ENCODE measurements around the gene SLC35A2. TPM values are rescaled to one million over a fixed set of nuclear protein-coding genes. Genes with fewer than 3 reads are reported as not detected.

Gene SLC35A2
- total and polyA plus RNA-seq, 2 of the 4 experiments (the other 2 are of a cell fraction), result 10.8 to 48.3 TPM

- Histone ChIP-seq H2AK5ac (ENCODE audit: low read depth, low read length) (no peak overlapping the region; the same call in none of the 2 replicates), H4K5ac (ENCODE audit: low read depth, low read length) (no peak overlapping the region), H3K4me2 (ENCODE audit: low read depth, low read length) (peak overlapping the region; percentile 93), H3K27me3 (ENCODE audit: control insufficient read depth, insufficient read depth, low read length) (no peaks in the 10 kb centered on the region), H3K56ac (ENCODE audit: extremely low read depth, insufficient read depth, low read length) (no peak overlapping the region), H3K18ac (ENCODE audit: low read depth, low read length) (no peak overlapping the region), H4K8ac (ENCODE audit: low read depth in 2 of 2, low read length in 2 of 2) (peak overlapping the region in 1 of 2 experiments; percentile 56; a peak in 1 of 4 replicates), H3K27ac (ENCODE audit: insufficient read depth, low read length) (no peak overlapping the region), H4K20me1 (ENCODE audit: insufficient read depth, low read length) (peaks cover 16% of the 10 kb centered on the region; the same call in 1 of the 2 replicates), H3K9ac (ENCODE audit: low read depth, low read length) (no peak overlapping the region), H2BK15ac (ENCODE audit: low read depth, low read length) (no peak overlapping the region), H2AK9ac (replicated peaks; ENCODE audit: low read depth, low read length, poor library complexity) (peak overlapping the region; percentile 55), H2AFZ (replicated peaks; ENCODE audit: low read length, poor library complexity) (peak overlapping the region; percentile 67), H3K4me3 (ENCODE audit: insufficient read depth, low read depth, low read length) (no peak overlapping the region), H3K79me1 (ENCODE audit: low read depth in 1 of 2, low read length in 2 of 2) (peaks cover 4 to 21% of the 10 kb centered on the region in 2 experiments; a peak in 2 of 4 replicates), H2BK120ac (ENCODE audit: low read depth, low read length) (no peak overlapping the region), H4K91ac (ENCODE audit: insufficient read depth, low read depth, low read length) (no peak overlapping the region), H2BK5ac (ENCODE audit: low read depth, low read length, poor library complexity, severe bottlenecking) (no peak overlapping the region), H3K23ac (ENCODE audit: low read depth, low read length) (no peak overlapping the region; the same call in 1 of the 2 replicates), H3K4me1 (ENCODE audit: control insufficient read depth, insufficient read depth, low read length) (peaks cover 3% of the 10 kb centered on the region; the same call in 1 of the 2 replicates), H3K14ac (replicated peaks; ENCODE audit: low read depth, low read length) (no peak overlapping the region), H3K36me3 (ENCODE audit: control insufficient read depth, insufficient read depth, low read length) (peaks cover 2% of the 10 kb centered on the region; the same call in 1 of the 2 replicates), H2BK20ac (ENCODE audit: low read depth, low read length) (no peak overlapping the region), H3K9me1 (ENCODE audit: insufficient read depth, low read length) (peaks cover 5% of the 10 kb centered on the region; the same call in 1 of the 2 replicates), H3K4ac (ENCODE audit: low read depth, low read length) (0 out of 2 replicates have a peak overlapping the region, but pooled peaks have one; percentile 19), H3K9me3 (ENCODE audit: control insufficient read depth, insufficient read depth, low read length) (no peaks in the 10 kb centered on the region)
- CTCF ChIA-PET, result interaction anchor here (0.9 kb wide), 1 partner anchor 127 kb away, joined by 3 read pairs; no protein-coding TSS in a partner anchor
- dilution Hi-C loops (cut with HindIII; ENCODE audit: low sequenced_read_pairs, unreplicated experiment) (no loop called here), intact Hi-C loops (cut with micrococcal nuclease) (loop anchor here (2.0 to 5.0 kb wide), 3 partner anchors 125 to 269 kb away; partner anchors contain the start of genes SUV39H1 and TFE3), in situ Hi-C loops (cut with MboI; ENCODE audit: low sequenced_read_pairs) (no loop called here)
- POLR2A ChIA-PET (ENCODE audit: unreplicated experiment), result no interaction called here
- ATAC-seq (ENCODE audit: low read depth) (peak; percentile 70), DNase-seq (peak; percentile 85)
- TF ChIP-seq RAD21 (IDR thresholded peaks at IDR 0.05; ENCODE audit: low read length) (peak; percentile 46), NFE2L2 (IDR thresholded peaks at IDR 0.05; ENCODE audit: low read depth, low read length) (no peak), CTCF (conservative IDR thresholded peaks at IDR 0.05; ENCODE audit: low read depth, low read length) (peak; percentile 91), SMC3 (IDR thresholded peaks at IDR 0.05; ENCODE audit: low read depth, low read length) (peak; percentile 43)
- no TSS peak for BruUV-seq (replicated peaks)
- WGBS, 2 experiments (ENCODE audit: extremely low coverage in 2 of 2, insufficient read length in 1 of 2), result 52% methylated on average over 12 of the region's 27 CpGs; no CpG with 5 or more reads in 1 of the 2 experiments
These were observed 5.9 kb upstream of the SLC35A2 start for GRCh38 chrX:48917139-48918001.

All from IMR-90 (cell line).